Fibroblast of upper back skin (primary cell): Measurements from ENCODE around the gene ZMAT2.
"Not testable (repeated sequence)": the region's sequence is repeated elsewhere in the genome, so short reads cannot be mapped to it uniquely, and the experiment has no call there.

Experiments used
- DNase-seq: peaks from one replicate; pipeline ENCODE4 v3.0.0-alpha.2; 2013

Gene ZMAT2

DNA sequence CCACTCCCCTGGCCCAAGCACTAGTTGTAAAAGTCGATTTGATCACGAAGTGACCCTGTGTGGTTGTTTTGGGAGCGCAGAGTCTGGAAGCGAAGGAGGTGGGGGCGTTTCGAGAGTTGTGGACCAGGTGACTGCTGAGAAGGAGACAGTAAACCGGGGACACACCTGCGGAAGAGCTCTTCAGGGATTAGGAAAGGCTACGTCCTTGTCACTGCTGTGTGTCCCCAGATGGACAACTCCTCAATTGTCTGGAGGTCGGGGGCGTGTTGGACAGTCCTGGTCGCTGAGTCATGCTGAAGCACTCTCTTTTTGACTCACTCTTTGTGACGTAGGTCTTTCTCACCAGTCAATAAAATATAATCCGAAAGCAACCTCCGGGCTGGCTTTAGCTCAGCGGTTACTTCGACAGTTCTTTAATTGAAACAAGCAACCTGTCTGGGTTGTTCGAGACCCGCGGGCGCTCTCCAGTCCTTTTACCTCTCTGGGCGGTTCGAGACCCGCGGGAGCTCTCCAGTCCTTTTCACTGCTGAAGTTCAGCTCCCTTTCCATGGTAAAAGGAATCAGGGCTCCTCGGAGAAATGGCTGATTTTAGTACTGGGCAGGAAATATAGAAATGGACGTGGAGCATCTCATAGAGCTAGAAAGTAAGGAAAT lies 10.8 kb downstream of the ZMAT2 start:
- peak; percentile 99 for DNase-seq

DNA sequence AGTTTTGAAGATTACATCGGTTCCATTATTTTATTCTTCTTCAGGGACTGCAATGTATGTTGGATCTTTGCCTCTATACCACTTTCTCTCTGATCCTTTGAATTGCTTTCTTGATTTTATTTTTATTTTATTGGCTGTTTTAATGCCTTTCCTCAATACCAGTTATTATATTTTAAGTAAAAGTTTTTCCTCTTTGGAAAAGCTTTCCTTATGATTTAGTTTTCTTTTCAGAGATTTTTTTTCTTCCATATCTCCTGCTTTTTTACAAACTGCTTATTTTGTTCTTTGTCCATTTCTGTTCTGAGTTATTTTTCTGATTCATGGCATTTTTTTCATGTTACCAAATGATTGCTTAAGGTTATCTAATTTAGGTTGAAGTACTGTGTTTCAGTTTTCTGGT lies 11.5 kb downstream of the ZMAT2 start:
- no peak for DNase-seq

DNA sequence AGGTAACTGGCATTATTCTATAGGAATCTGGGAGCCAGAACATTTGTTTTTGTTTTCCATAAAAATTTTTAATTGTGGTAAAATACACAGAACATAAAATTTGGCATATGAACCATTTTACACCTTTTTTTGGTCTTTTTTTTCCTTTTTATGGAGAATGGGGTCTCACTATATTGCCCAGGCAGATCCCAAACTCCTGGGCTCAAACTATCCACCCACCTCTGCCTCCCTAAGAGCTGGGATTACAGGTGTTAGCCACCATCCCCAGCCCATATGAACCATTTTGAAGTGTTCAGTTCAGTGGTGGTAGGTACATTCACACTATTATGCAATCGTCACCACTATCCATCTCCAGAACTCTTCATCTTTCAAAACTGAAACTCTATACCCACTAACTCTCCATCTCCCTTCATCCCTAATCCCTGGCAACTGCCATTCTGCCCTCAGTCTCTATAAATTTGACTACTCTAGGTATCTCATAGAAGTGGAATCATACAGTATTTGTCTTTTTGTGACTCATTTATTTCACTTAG lies 13.4 kb downstream of the ZMAT2 start:
- no peak for DNase-seq

DNA sequence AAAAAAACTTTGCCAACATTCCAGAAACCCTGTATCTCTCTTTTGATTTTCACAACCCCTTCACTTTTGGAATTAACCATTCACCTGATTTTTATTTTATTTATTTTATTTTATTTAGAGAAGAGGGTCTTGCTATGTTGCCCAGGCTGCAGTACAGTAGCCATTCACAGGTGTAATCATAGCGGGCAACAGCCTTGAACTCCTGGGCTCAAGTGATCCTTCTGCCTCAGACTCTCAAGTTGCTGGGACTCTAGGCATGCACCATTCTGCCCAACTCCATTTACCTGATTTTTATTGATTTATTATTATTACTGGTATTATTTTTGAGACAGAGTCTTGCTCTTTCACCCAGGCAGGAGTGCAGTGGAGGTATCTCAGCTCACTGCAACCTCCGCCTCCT lies 16.0 kb downstream of the ZMAT2 start:
- not testable (repeated sequence) for DNase-seq

DNA sequence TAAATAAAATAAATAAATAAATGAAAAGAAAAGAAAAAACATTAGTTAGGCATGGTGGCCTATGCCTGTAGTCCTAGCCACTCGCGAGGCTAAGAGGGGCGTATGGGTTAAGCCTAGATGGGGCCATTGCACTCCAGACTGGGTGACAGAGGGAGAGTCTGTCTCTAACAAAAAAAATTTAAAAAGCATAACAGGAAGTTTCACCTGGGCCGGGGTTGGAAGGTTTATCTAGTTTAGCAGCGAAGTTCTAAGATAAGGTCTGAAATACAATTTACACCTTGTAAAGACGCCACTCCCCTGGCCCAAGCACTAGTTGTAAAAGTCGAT lies 18.0 kb downstream of the ZMAT2 start:
- no peak for DNase-seq

DNA sequence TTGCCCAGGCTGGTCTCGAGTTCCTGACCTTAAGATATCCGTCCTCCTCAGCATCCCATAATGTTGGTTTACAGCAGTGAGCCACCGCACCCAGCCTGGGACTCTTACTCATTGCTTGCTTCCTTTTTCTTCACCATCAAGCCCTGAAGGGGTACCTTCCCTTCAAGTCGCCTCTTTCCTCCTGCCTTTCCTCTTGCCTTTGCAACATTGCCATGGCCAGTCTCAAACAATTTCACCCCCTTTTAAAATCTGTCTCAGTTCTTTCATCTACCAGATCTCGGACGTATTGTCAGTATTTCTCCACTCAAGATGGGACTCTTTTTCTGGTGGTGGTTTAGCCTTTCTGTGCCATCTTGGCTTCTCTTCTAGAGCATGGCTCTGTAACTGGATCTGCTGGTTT lies 20.5 kb downstream of the ZMAT2 start:
- DNase-seq = not testable (repeated sequence)

DNA sequence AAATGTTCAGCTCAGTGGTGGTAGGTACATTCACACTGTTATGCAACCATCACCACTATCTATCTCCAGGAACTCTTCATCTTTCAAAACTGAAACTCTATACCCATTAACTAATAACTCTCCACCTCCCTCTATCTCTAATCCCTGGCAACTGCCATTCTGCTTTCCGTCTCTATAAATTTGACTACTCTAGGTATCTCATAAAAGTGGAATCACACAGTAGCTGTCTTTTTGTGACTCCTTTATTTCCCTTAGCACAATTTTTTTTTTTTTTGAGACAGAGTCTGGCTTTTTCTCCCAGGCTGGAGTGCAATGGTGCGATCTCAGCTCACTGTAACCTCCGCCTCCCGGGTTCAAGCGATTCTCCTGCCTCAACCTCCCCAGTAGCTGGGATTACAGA lies 21.1 kb downstream of the ZMAT2 start:
- DNase-seq = not testable (repeated sequence)

DNA sequence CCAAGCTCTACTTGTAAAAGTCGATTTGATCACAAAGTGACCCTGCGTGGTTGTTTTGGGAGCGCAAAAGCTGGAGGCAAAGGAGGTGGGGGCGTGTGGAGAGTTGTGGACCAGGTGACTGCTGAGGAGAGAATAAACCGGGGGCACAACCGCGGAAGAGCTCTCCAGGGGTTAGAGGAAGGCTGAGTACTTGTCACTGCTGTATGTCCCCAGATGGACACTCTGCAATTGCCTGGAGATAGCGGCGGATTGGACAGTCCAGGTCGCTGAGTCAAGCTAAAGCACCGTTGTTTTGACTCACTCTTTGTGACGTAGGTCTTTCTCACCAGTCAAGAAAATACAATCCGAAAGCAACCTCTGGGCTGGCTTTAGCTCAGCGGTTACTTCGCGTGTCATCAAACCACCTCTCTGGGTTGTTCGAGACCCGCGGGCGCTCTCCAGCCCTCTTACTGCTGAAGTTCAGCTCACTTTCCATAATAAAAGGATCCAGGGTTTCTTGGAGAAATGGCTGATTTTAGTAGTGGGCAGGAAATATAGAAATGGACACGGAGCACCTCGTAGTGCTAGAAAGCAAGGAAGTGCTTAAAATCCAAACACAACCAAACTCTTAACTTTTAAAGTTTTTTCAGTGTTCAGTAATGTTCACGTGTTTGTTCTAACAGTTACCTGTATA lies 25.7 kb downstream of the ZMAT2 start:
- peak; percentile 93 for DNase-seq

DNA sequence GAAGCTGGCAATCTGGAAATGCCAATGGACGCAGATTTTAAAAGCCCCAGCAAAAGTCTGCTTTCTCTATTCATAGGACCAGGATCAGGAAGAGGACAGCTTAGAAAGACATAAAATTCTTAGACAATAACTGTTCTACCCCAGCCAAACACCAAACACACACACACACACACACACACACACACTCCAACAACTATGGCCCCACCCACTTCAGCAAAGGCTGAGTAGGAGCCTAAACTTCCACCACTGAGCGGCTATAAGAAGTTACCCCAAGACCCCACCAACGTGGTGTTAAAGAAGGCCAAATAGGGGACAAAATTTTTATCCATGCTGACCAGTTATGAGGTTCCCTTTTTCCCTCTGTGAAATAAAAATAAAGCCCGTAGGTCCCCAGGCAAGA lies 32.9 kb downstream of the ZMAT2 start:
- no peak for DNase-seq

DNA sequence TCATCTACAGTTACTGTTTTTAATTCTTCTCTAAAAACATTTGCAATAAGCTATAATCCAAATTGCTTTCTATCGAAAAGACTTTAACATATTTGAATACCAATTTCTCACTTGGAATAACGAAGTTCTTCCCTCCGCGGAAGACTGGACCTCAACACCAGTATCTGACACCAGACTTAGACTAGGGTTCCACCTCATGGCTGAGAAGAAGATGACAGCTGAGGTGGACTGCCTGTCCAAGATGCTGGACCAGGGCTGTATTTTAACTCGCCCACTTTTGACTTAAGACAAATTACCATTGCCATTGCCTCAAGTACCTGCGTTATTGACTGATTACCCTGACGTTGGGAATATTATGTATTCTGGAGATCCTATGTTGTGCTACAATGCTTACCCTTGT lies 34.1 kb downstream of the ZMAT2 start:
- no peak for DNase-seq

DNA sequence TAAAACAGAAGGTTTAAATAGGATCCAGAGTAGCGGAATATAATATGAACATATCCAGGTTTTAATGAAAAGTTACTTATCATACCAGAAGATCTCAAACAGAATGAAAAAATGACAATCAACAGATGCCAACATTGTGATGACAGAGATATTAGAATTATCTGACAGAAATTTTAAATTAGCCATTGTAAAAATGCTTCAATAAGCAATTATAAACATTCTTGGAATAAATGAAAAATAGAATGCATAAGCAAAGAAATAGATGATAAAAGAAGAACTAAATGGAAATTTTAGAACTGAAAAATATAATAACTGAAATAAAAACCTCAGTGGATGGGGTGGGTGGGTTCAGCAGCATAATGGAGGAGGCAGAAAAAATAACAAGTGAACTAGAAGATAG lies 37.2 kb downstream of the ZMAT2 start:
- DNase-seq = no peak

DNA sequence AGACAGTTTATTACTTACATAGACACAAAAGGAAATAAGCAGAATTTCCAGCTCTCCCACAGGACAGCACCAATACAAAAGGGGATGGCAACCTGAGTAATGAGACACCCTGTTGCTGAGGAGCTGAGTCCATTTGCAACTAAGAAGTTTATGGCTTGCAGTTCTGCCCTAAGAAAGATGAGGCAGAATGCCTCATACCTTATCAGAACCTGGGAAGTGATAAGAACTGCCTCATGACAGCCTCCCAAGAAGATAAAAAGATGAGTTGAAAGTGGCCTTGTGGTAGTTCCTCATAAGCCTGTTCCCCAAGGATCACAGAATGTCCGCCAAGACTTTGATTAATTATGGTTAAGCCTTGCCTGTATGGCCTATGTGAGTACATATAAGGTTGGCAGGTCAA lies 41.7 kb downstream of the ZMAT2 start:
- DNase-seq = no peak

DNA sequence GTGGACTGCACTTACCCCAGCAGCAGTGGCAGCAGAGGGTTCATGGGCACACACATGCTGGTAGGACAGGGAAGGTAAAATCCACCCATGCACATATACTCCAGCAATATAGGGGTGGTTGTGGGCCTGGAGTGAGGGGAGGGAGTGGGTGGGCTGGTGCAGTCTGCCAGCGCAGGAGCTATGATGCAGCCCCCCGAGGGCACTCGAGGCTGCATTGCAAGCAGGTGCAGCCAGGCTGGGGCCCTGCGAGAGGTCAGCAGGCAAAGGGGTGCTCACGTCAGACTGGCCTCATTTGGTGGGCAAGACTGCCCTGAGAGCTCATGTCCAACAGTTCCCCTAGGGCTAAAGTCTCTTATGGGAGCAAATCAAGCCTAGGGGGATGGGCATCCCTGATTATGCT lies 53.3 kb downstream of the ZMAT2 start:
- no peak for DNase-seq
